ENCODE results near the gene TBC1D5.

DNA sequence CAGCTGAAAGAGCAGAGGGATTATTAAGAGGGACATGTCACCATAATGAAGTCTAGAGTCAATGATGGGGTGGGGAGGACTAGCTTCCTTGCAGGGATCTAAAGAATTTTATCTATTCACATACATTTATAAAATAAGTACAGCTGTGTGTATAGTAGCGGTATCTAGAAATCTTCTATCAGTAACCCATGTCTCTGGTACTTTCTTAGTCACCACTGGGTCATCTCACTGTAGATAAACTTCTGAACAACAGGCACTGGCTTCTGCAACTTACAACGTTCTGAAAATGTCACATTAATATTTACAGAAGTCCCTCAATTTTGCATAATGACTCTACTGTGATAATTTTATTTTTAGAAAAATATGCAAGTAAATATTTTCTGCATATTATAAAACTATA is 401.7 kb downstream of the TBC1D5 start:
- TF ChIP-seq, protein P1, sequence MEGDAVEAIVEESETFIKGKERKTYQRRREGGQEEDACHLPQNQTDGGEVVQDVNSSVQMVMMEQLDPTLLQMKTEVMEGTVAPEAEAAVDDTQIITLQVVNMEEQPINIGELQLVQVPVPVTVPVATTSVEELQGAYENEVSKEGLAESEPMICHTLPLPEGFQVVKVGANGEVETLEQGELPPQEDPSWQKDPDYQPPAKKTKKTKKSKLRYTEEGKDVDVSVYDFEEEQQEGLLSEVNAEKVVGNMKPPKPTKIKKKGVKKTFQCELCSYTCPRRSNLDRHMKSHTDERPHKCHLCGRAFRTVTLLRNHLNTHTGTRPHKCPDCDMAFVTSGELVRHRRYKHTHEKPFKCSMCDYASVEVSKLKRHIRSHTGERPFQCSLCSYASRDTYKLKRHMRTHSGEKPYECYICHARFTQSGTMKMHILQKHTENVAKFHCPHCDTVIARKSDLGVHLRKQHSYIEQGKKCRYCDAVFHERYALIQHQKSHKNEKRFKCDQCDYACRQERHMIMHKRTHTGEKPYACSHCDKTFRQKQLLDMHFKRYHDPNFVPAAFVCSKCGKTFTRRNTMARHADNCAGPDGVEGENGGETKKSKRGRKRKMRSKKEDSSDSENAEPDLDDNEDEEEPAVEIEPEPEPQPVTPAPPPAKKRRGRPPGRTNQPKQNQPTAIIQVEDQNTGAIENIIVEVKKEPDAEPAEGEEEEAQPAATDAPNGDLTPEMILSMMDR (IDR thresholded peaks at IDR 0.05): no peak
- TF ChIP-seq EP300 (IDR thresholded peaks at IDR 0.05; ENCODE audit: low read depth) (no peak), POLR2AphosphoS5 (IDR thresholded peaks at IDR 0.05) (no peak), POLR2A (IDR thresholded peaks at IDR 0.05) (no peak)
